Measurements from ENCODE around the gene CMTM2.
"Not testable (repeated sequence)": the region's sequence is repeated elsewhere in the genome, so short reads cannot be mapped to it uniquely, and the experiment has no call there.

CMTM2 gene

GRCh38 chr16:66562986-66563385 is 16.3 kb upstream of the CMTM2 start:
- Histone ChIP-seq H3K27ac (ENCODE audit: low read depth, low read length) (no peak overlapping the region), H3F3A (ENCODE audit: insufficient read depth) (no peaks in the 10 kb centered on the region), H3K36me3 (ENCODE audit: low read length) (peaks cover 21% of the 10 kb centered on the region), H3K79me2 (ENCODE audit: insufficient read depth, low read length) (no peaks in the 10 kb centered on the region; the same call in 1 of the 2 replicates), H3K4me3 (ENCODE audit: insufficient read depth, low read length, poor library complexity, severe bottlenecking) (no peak overlapping the region), H3K9me2 (replicated peaks; ENCODE audit: insufficient read depth, low read length) (no peaks in the 10 kb centered on the region), H3K9me3 (ENCODE audit: insufficient read depth, low read length) (no peaks in the 10 kb centered on the region), H2AFZ (ENCODE audit: low read depth, low read length, severe bottlenecking) (no peak overlapping the region), H4K20me1 (ENCODE audit: low read depth, low read length) (0 out of 2 replicates have a peak, but pooled peaks cover 4% of the 10 kb centered on the region), H3K4me2 (ENCODE audit: low read depth, low read length, poor library complexity, severe bottlenecking) (no peak overlapping the region), H3K9ac (ENCODE audit: low read length) (no peak overlapping the region), H3K27me3 (ENCODE audit: low read length) (no peaks in the 10 kb centered on the region)
- TF ChIP-seq CTCF (IDR thresholded peaks at IDR 0.05; ENCODE audit: insufficient read depth, low read length, poor library complexity, severe bottlenecking) (no peak), EZH2phosphoT487 (conservative IDR thresholded peaks at IDR 0.05; ENCODE audit: low read length) (no peak)

- H3K27ac ChIP-seq (ENCODE audit: low read depth, low read length) = no peak overlapping the region
- H3K9ac ChIP-seq (ENCODE audit: low read length) = no peak overlapping the region
- no peaks in the 10 kb centered on the region for H3K9me3 ChIP-seq (ENCODE audit: insufficient read depth, low read length)
- H3K27me3 ChIP-seq (ENCODE audit: low read length) = no peaks in the 10 kb centered on the region
- 0 out of 2 replicates have a peak, but pooled peaks cover 4% of the 10 kb centered on the region for H4K20me1 ChIP-seq (ENCODE audit: low read depth, low read length)
- no peak overlapping the region for H3K4me3 ChIP-seq (ENCODE audit: insufficient read depth, low read length, poor library complexity, severe bottlenecking)
- no peak overlapping the region for H3K4me2 ChIP-seq (ENCODE audit: low read depth, low read length, poor library complexity, severe bottlenecking)
- H3K36me3 ChIP-seq (ENCODE audit: low read length) = peaks cover 17% of the 10 kb centered on the region
- no peaks in the 10 kb centered on the region for H3F3A ChIP-seq (ENCODE audit: insufficient read depth)
- no peaks in the 10 kb centered on the region for H3K9me2 ChIP-seq (replicated peaks; ENCODE audit: insufficient read depth, low read length)
- no peaks in the 10 kb centered on the region; the same call in 1 of the 2 replicates for H3K79me2 ChIP-seq (ENCODE audit: insufficient read depth, low read length)
- no peak overlapping the region for H2AFZ ChIP-seq (ENCODE audit: low read depth, low read length, severe bottlenecking)
- no peak for TF ChIP-seq CTCF (IDR thresholded peaks at IDR 0.05; ENCODE audit: insufficient read depth, low read length, poor library complexity, severe bottlenecking)
- no peak for TF ChIP-seq EZH2phosphoT487 (conservative IDR thresholded peaks at IDR 0.05; ENCODE audit: low read length)
Measured at GRCh38 chr16:66563574-66564334, 15.5 kb upstream of the CMTM2 start.

- H3K27me3 ChIP-seq (ENCODE audit: low read length) = no peaks in the 10 kb centered on the region
Measured at GRCh38 chr16:66566051-66566901, 13.0 kb upstream of the CMTM2 start, which contains the start of gene CMTM1. Gene CMTM1 (plus strand): TSS chr16:66566439. CDS start chr16:66566514, 75 bp downstream.

GRCh38 chr16:66567270-66567669 is 12.0 kb upstream of the CMTM2 start:
- peaks cover 22% of the 10 kb centered on the region for H3K36me3 ChIP-seq (ENCODE audit: low read length)
- H3F3A ChIP-seq (ENCODE audit: insufficient read depth); H3K27me3 ChIP-seq (ENCODE audit: low read length); H3K9me3 ChIP-seq (ENCODE audit: insufficient read depth, low read length); H2AFZ ChIP-seq (ENCODE audit: low read depth, low read length, severe bottlenecking); H3K4me2 ChIP-seq (ENCODE audit: low read depth, low read length, poor library complexity, severe bottlenecking); H3K27ac ChIP-seq (ENCODE audit: low read depth, low read length); H3K9me2 ChIP-seq (replicated peaks; ENCODE audit: insufficient read depth, low read length); H3K4me3 ChIP-seq (ENCODE audit: insufficient read depth, low read length, poor library complexity, severe bottlenecking); H4K20me1 ChIP-seq (ENCODE audit: low read depth, low read length); H3K9ac ChIP-seq (ENCODE audit: low read length); H3K79me2 ChIP-seq (ENCODE audit: insufficient read depth, low read length): not testable (repeated sequence)

More at GRCh38 chr16:66566051-66566901, 13.0 kb upstream of the CMTM2 start, which contains the start of gene CMTM1:
- no peak within 1 kb of the TSS for H3K4me3 ChIP-seq (ENCODE audit: insufficient read depth, low read length, poor library complexity, severe bottlenecking)
- no peak within 1 kb of the TSS for H3K4me2 ChIP-seq (ENCODE audit: low read depth, low read length, poor library complexity, severe bottlenecking)
- H3K9ac ChIP-seq (ENCODE audit: low read length) = no peak within 1 kb of the TSS
- no peak within 1 kb of the TSS for H3K27ac ChIP-seq (ENCODE audit: low read depth, low read length)
- H3K9me2 ChIP-seq (replicated peaks; ENCODE audit: insufficient read depth, low read length) = no peaks in the 10 kb centered on the region
- no peaks in the 10 kb centered on the region; the same call in 1 of the 2 replicates for H3K79me2 ChIP-seq (ENCODE audit: insufficient read depth, low read length)
- H3F3A ChIP-seq (ENCODE audit: insufficient read depth) = peaks cover 10% of the 10 kb centered on the region; the same call in 1 of the 2 replicates
- no peaks in the 10 kb centered on the region for H3K9me3 ChIP-seq (ENCODE audit: insufficient read depth, low read length)
- peaks cover 22% of the 10 kb centered on the region for H3K36me3 ChIP-seq (ENCODE audit: low read length)
- H4K20me1 ChIP-seq (ENCODE audit: low read depth, low read length) = no peaks in the 10 kb centered on the region
- H2AFZ ChIP-seq (ENCODE audit: low read depth, low read length, severe bottlenecking) = no peak within 1 kb of the TSS
- TF ChIP-seq EZH2phosphoT487 (conservative IDR thresholded peaks at IDR 0.05; ENCODE audit: low read length) (no peak), CTCF (IDR thresholded peaks at IDR 0.05; ENCODE audit: insufficient read depth, low read length, poor library complexity, severe bottlenecking) (no peak)
